Adrenal gland (tissue), 12 donors: Measurements from ENCODE around the gene PPIA. TPM values are rescaled to one million over a fixed set of nuclear protein-coding genes. Genes with fewer than 3 reads are reported as not detected.

Experiments
- DNase-seq, 7 donors: peaks; one replicate each; pipeline ENCODE4 v3.0.0-alpha.2; 2019 to 2020
- H3K27ac ChIP-seq, 5 donors: fragments of 200-600 bp; sonication (generic) in 4 of 5; 1 replicate in 3 of 5; 2 replicates in 2 of 5; pipeline versions ENCODE4 v1.5.1 to v1.8.0; 2016 to 2020; ENCODE audit warnings: mild to moderate bottlenecking in 1 of 5
- H3K27me3 ChIP-seq: fragments of 200-600 bp; 2 replicates; pipeline ENCODE4 v1.8.0; 2021
- H3K36me3 ChIP-seq, 2 donors: fragments of 200-600 bp; replicated peaks in 1 of 2; 1 replicate in 1 of 2; 2 replicates in 1 of 2; pipeline versions ENCODE4 v1.5.1 to v1.8.0; 2018 to 2022
- H3K4me1 ChIP-seq, 2 donors: fragments of 200-600 bp; replicated peaks in 1 of 2; 1 replicate in 1 of 2; 2 replicates in 1 of 2; pipeline versions ENCODE4 v1.5.1 to v1.8.0; 2018 to 2021
- H3K4me3 ChIP-seq, 4 donors: fragments of 200-600 bp; sonication (generic) in 3 of 4; one replicate each; pipeline ENCODE4 v1.5.1; 2016 to 2018
- H3K9me3 ChIP-seq, 3 donors: fragments of 200-600 bp; sonication (generic) in 1 of 3; replicated peaks in 1 of 3; 1 replicate in 2 of 3; 2 replicates in 1 of 3; pipeline versions ENCODE4 v1.5.1 to v1.8.0; 2016 to 2021
- POLR2A ChIP-seq, 2 donors: fragments of 450-650 bp; IDR thresholded peaks; one replicate each; pipeline ENCODE4 v1.6.1; 2017; ENCODE audit warnings: antibody characterized with exemption in 2 of 2, mild to moderate bottlenecking in 2 of 2, moderate library complexity in 1 of 2
- WGBS, 4 donors: extraction: QIAGEN DNeasy Blood & Tissue Kit in 2 of 4; methylation state at CpG; one replicate each; pipeline versions ENCODE4 v1.1.5 to v1.1.7; 2013 to 2017; 5-methylcytosine and 5-hydroxymethylcytosine counted together
- intact Hi-C, 2 donors: fragments of 100-400 bp; cut with DNase I; formaldehyde crosslinking; loops; one replicate each; pipeline versions ENCODE4 v1.14.1 to v1.15.0; 2022 to 2023
- polyA plus RNA-seq, 3 donors: library from polyadenylated mRNA; stranded (reverse); fragments of 200-250 nt in 2 of 3; fragments of 350-450 nt in 1 of 3; fragmentation: Illumina TruSeq in 1 of 3; extraction: RNeasy Lipid Tissue Mini Kit (QIAGEN cat#74804) in 1 of 3; gene quantifications; one replicate each; pipeline ENCODE4 v1.2.3, GENCODE V29; 2013 to 2014
- total RNA-seq, 9 donors: library from RNA; depleted of rRNA in 4 of 9; stranded (reverse); fragments of >200 nt in 4 of 9; fragments of 120-200 nt in 1 of 9; fragmentation: NEBNext Ultra II Directional in 1 of 9; extraction: Animal tissue kit (Norgen Biotek cat#: 25700) in 1 of 9; gene quantifications; one replicate each; pipeline versions ENCODE4 v1.1.0 to v1.2.4, GENCODE V29; 2013 to 2023
- TF ChIP-seq, protein P1 (sequence below), 6 experiments: fragments of 450-650 bp in 4 of 6; fragments of 200-600 bp in 2 of 6; sonication (generic) in 1 of 6; IDR thresholded peaks; 1 replicate in 5 of 6; 2 replicates in 1 of 6; pipeline versions ENCODE4 v1.5.1 to v1.8.0; 2016 to 2021; ENCODE audit warnings: antibody characterized with exemption in 6 of 6, mild to moderate bottlenecking in 2 of 6, moderate library complexity in 1 of 6
- donor health status: healthy with polysubstance abuse.
- donor health status: Bipolar disorder and iron deficiency.
- donor health status: DM: yes; HTN: yes; CAD: no.
- donor health status: DM: no; HTN: no; CAD: no.
- donor health status: DM: no; HTN: no; CAD: no.
- donor health status: DM: yes; HTN: yes; CAD: no.

Gene PPIA
- total and polyA plus RNA-seq, 12 donors, result 589 to 3,672 (median 1,389) TPM

DNA sequence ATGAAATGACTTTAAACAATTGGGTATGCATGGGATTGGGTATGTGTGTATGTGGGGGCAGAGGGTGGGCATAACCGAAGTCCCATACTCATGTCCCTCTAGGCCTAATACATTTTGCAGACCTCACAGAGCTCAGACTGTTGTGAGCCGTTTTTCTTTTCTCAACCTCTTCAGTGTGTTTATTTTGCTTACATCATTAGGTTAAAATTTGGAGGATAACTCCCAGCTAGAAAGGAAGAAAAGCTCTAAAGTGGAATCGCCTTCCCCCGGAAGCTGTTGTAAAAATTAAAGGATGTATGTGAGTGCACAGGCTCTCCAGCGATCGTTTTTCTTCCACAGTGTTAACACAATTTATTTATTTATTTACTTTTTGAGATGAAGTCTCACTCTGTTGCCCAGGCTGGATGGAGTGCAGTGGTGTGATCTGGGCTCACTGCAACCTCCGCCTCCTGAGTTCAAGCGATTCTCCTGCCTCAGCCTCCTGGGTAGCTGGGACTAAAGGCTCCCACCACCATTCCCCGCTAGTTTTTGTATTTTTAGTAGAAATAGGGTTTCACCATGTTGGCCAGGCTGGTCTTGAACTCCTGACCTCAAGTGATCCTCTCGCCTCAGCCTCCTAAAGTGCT is 52.9 kb downstream of the PPIA start:
- Histone ChIP-seq H3K27ac (no peak overlapping the region), H3K27me3 (no peaks in the 10 kb centered on the region), H3K4me3 (no peak overlapping the region), H3K4me1 (peaks cover 0 to 23% of the 10 kb centered on the region in 2 donors), H3K36me3 (no peaks in the 10 kb centered on the region), H3K9me3 (no peaks in the 10 kb centered on the region)
- TF ChIP-seq POLR2A (IDR thresholded peaks at IDR 0.05), result no peak
- TF ChIP-seq, protein P1, sequence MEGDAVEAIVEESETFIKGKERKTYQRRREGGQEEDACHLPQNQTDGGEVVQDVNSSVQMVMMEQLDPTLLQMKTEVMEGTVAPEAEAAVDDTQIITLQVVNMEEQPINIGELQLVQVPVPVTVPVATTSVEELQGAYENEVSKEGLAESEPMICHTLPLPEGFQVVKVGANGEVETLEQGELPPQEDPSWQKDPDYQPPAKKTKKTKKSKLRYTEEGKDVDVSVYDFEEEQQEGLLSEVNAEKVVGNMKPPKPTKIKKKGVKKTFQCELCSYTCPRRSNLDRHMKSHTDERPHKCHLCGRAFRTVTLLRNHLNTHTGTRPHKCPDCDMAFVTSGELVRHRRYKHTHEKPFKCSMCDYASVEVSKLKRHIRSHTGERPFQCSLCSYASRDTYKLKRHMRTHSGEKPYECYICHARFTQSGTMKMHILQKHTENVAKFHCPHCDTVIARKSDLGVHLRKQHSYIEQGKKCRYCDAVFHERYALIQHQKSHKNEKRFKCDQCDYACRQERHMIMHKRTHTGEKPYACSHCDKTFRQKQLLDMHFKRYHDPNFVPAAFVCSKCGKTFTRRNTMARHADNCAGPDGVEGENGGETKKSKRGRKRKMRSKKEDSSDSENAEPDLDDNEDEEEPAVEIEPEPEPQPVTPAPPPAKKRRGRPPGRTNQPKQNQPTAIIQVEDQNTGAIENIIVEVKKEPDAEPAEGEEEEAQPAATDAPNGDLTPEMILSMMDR (IDR thresholded peaks at IDR 0.05), result no peak
- intact Hi-C loops, result loop anchor here in 1 of 2 donors (5.0 kb wide), 1 partner anchor 257 kb away; no protein-coding TSS in a partner anchor
- 74 to 80% (median 78%) methylated on average over 10 of the region's 10 CpGs for WGBS, 4 donors
- DNase-seq, result no peak

DNA sequence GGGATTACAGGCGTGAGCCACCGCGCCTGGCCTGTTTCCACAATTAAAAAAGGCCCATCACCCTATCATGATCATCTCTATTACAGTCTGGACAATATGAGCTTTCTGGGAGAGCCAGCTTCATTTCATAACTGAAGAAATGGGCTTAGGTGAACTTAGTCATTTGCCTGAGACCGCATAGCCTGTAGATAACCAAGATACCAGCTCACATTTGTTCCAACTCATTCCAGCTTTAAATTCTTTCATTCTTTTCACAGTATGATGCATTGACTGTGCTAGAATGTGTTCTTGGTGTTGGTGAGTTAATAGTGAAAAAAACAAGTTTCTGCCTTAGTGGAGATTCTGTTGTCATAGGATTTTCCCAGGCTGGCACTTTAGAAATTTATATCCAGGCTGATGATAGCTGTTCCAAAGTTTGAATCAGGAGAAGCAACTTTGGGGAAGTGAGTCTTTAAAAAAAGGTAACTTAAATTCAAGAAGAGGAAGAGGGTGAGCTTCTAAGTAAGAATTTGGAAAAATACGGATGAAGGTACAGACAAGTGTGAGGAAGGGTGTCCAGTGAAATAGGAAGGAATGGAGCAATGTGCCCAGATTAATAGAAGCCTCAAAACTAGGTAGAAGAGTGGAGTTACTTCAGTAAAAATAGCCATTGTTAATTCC is 53.5 kb downstream of the PPIA start:
- Histone ChIP-seq H3K27ac (no peak overlapping the region), H3K36me3 (no peaks in the 10 kb centered on the region), H3K9me3 (no peaks in the 10 kb centered on the region), H3K4me1 (peaks cover 0 to 17% of the 10 kb centered on the region in 2 donors), H3K4me3 (no peak overlapping the region), H3K27me3 (no peaks in the 10 kb centered on the region)
- DNase-seq, result no peak
- TF ChIP-seq, protein P1 (IDR thresholded peaks at IDR 0.05), result no peak
- 75 to 86% (median 75%) methylated on average over 5 of the region's 5 CpGs for WGBS, 4 donors
- intact Hi-C loops, result loop anchor here in 1 of 2 donors (5.0 kb wide), 1 partner anchor 258 kb away; no protein-coding TSS in a partner anchor

DNA sequence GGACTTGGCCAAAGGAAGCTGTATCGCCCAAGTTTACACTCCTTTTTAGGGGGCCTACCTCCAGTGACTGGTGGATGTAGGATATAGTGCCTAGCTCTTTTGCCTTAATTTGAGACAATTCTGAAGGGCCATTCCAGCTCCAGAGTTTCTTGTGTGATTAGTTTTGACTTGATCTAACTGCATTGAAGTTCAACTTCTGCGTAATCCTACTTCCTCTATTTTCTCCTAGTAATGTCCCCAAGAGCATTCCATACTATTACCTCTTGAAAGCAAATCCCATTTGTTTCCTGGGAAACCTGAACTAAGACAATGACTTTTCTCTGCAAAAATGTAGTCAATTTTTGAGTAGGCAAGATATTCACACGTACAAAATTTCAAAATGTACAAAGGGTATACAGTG is 56.1 kb downstream of the PPIA start:
- Histone ChIP-seq H3K4me1 (no peaks in the 10 kb centered on the region), H3K27ac (no peak overlapping the region), H3K9me3 (no peaks in the 10 kb centered on the region), H3K4me3 (no peak overlapping the region), H3K27me3 (no peaks in the 10 kb centered on the region), H3K36me3 (no peaks in the 10 kb centered on the region)
- TF ChIP-seq, protein P1 (IDR thresholded peaks at IDR 0.05), result no peak
- TF ChIP-seq POLR2A (IDR thresholded peaks at IDR 0.05), result no peak
- DNase-seq, result no peak
- intact Hi-C loops, result no loop called here
- 78 to 88% (median 84%) methylated on average over 3 of the region's 3 CpGs for WGBS, 4 donors

Other genes with a start within 250 kb of the PPIA start
- 10 to 100 TPM; 35.9 to 91.8 (median 57.0) TPM for gene DDX56, start 222.8 kb upstream of the PPIA start, total RNA-seq
- gene DDX56, start 222.8 kb upstream of the PPIA start, polyA plus RNA-seq, result 100 to 1,000 TPM in 2 of 3 donors, 10 to 100 TPM in 1; 71.4 to 543 (median 232) TPM
- 100 to 1,000 TPM in 7 of 9 donors, 10 to 100 TPM in 2; 87.5 to 189 (median 127) TPM for gene TMED4, start 214.4 kb upstream of the PPIA start, total RNA-seq
- 10 to 100 TPM; 45.2 to 64.9 (median 46.7) TPM for gene TMED4, start 214.4 kb upstream of the PPIA start, polyA plus RNA-seq
- 100 to 1,000 TPM in 8 of 9 donors, 10 to 100 TPM in 1; 70.3 to 284 (median 151) TPM for gene OGDH, start 190.1 kb upstream of the PPIA start, total RNA-seq
- gene OGDH, start 190.1 kb upstream of the PPIA start, polyA plus RNA-seq, result 100 to 1,000 TPM in 1 of 3 donors, 10 to 100 TPM in 2; 46.0 to 148 (median 59.8) TPM
- gene ZMIZ2, start 47.8 kb upstream of the PPIA start, total RNA-seq, result 100 to 1,000 TPM in 1 of 9 donors, 10 to 100 TPM in 7, 1 to 10 TPM in 1; 7.9 to 116 (median 50.5) TPM
- gene ZMIZ2, start 47.8 kb upstream of the PPIA start, polyA plus RNA-seq, result 100 to 1,000 TPM in 1 of 3 donors, 10 to 100 TPM in 2; 33.3 to 280 (median 96.3) TPM
- gene H2AZ2, start 51.4 kb downstream of the PPIA start, total RNA-seq, result 100 to 1,000 TPM in 7 of 9 donors, 10 to 100 TPM in 2; 62.7 to 158 (median 121) TPM
- gene H2AZ2, start 51.4 kb downstream of the PPIA start, polyA plus RNA-seq, result 100 to 1,000 TPM in 1 of 3 donors, 10 to 100 TPM in 2; 69.0 to 102 (median 77.7) TPM
- 10 to 100 TPM in 7 of 9 donors, 1 to 10 TPM in 2; 9.5 to 23.3 (median 17.1) TPM for gene PURB, start 88.8 kb downstream of the PPIA start, total RNA-seq
- 10 to 100 TPM in 1 of 3 donors, 1 to 10 TPM in 2; 4.6 to 16.4 (median 7.5) TPM for gene PURB, start 88.8 kb downstream of the PPIA start, polyA plus RNA-seq
- gene MYO1G, start 182.3 kb downstream of the PPIA start, total RNA-seq, result 1 to 10 TPM in 7 of 9 donors, under 1 TPM in 2; 0.06 to 8.1 (median 3.6) TPM
- gene MYO1G, start 182.3 kb downstream of the PPIA start, polyA plus RNA-seq, result 10 to 100 TPM in 1 of 3 donors, 1 to 10 TPM in 2; 1.0 to 12.8 (median 4.0) TPM
- 10 to 100 TPM; 36.1 to 84.5 (median 50.4) TPM for gene CCM2, start 203.5 kb downstream of the PPIA start, total RNA-seq
- 10 to 100 TPM; 42.2 to 81.6 (median 72.1) TPM for gene CCM2, start 203.5 kb downstream of the PPIA start, polyA plus RNA-seq